HEK293 (cell line): ENCODE measurements around the gene QRICH2.
A peak's percentile ranks its signal among the peaks of the same experiment; 100 is the strongest.

ENCODE experiments used
- BCL11B ChIP-seq: fragments of 450-650 bp; formaldehyde crosslinking; IDR thresholded peaks from 2 replicates; pipeline ENCODE4 v1.5.1; 2016; ENCODE audit warnings: low read depth, missing biosample characterization, missing genetic modification characterization
- BCL6B ChIP-seq: fragments of 450-650 bp; formaldehyde crosslinking; IDR thresholded peaks from 2 replicates; pipeline ENCODE4 v1.5.1; 2017; ENCODE audit warnings: missing biosample characterization, missing genetic modification characterization
- CTCF ChIP-seq: fragments of 450-650 bp; formaldehyde crosslinking; IDR thresholded peaks from 2 replicates; pipeline ENCODE4 v1.5.1; 2016; ENCODE audit warnings: missing biosample characterization, missing genetic modification characterization
- KLF10 ChIP-seq: fragments of 450-650 bp; IDR thresholded peaks from 2 replicates; pipeline ENCODE4 v1.5.1; 2018; ENCODE audit warnings: missing biosample characterization, mild to moderate bottlenecking, missing genetic modification characterization
- MYNN ChIP-seq: fragments of 450-650 bp; formaldehyde crosslinking; IDR thresholded peaks from 2 replicates; pipeline ENCODE4 v1.5.1; 2016; ENCODE audit warnings: missing biosample characterization, missing genetic modification characterization, borderline replicate concordance
- REST ChIP-seq: fragments of 450-650 bp; formaldehyde crosslinking; IDR thresholded peaks from 2 replicates; pipeline ENCODE4 v1.5.1; 2016; ENCODE audit warnings: missing biosample characterization, missing genetic modification characterization
- YY2 ChIP-seq: fragments of 450-650 bp; formaldehyde crosslinking; IDR thresholded peaks from 2 replicates; pipeline ENCODE4 v1.5.1; 2016; ENCODE audit warnings: missing biosample characterization, missing genetic modification characterization
- ZNF324 ChIP-seq: fragments of 450-650 bp; formaldehyde crosslinking; IDR thresholded peaks from 2 replicates; pipeline ENCODE4 v1.5.1; 2016; ENCODE audit warnings: missing biosample characterization, missing genetic modification characterization
- ZNF37A ChIP-seq: fragments of 450-650 bp; IDR thresholded peaks from 2 replicates; pipeline ENCODE4 v1.5.1; 2018; ENCODE audit warnings: missing biosample characterization, missing genetic modification characterization
- ZNF398 ChIP-seq: fragments of 450-650 bp; formaldehyde crosslinking; IDR thresholded peaks from 2 replicates; pipeline ENCODE4 v1.5.1; 2017; ENCODE audit warnings: missing biosample characterization, missing genetic modification characterization
- ZSCAN30 ChIP-seq: fragments of 450-650 bp; IDR thresholded peaks from 2 replicates; pipeline ENCODE4 v1.5.1; 2018; ENCODE audit warnings: missing biosample characterization, mild to moderate bottlenecking, missing genetic modification characterization, moderate library complexity

GRCh38 chr17:76240461-76241203 is 67.4 kb downstream of the QRICH2 start, which contains the start of gene RNF157:
- TF ChIP-seq BCL6B (tag by site-specific recombination) (no peak), BCL11B (tag by site-specific recombination) (no peak), CTCF (tag by site-specific recombination) (no peak), REST (no peak; the same call in 1 of the 2 replicates), ZNF324 (tag by site-specific recombination) (no peak; the same call in 1 of the 2 replicates), MYNN (tag by site-specific recombination) (no peak), ZSCAN30 (tag by site-specific recombination) (no peak), ZNF37A (no peak), YY2 (tag by site-specific recombination) (no peak), ZNF398 (tag by site-specific recombination) (no peak), KLF10 (tag by site-specific recombination) (peak; percentile 51; the same call in 1 of the 2 replicates)
